A673 (cell line): ENCODE measurements around the gene CPLX4. TPM values are rescaled to one million over a fixed set of nuclear protein-coding genes. Genes with fewer than 3 reads are reported as not detected.
A peak's percentile ranks its signal among the peaks of the same experiment; 100 is the strongest.

Experiments used
- BruUV-seq: library from RNA; stranded (reverse); fragments of 400-500 nt; replicated peaks from 2 replicates; lab custom pipeline; 2021; lab: Mats Ljungman, UMichigan
- CTCF ChIA-PET: fragments of 300-600 bp; sonication (Branson Sonifier 250); formaldehyde crosslinking; loops from one replicate; lab custom pipeline; 2022; ENCODE audit warnings: antibody characterized with exemption; lab: Charles Lee
- POLR2A ChIA-PET: fragments of 300-600 bp; sonication (Branson Sonifier 250); formaldehyde crosslinking; loops from one replicate; lab custom pipeline; 2022; ENCODE audit warnings: antibody characterized with exemption; ENCODE audit not compliant: low non-redundant PET; lab: Charles Lee
- DNase-seq: peaks from one replicate; pipeline ENCODE4 v3.0.0-alpha.2; 2015; ENCODE audit warnings: low spot score
- H3K27ac ChIP-seq: fragments of 200-600 bp; sonication (generic); 2 replicates; pipeline ENCODE4 v1.5.1; 2016; ENCODE audit warnings: mixed run types, low read depth, mild to moderate bottlenecking, mixed read lengths, antibody characterized with exemption, low read length; ENCODE audit not compliant: poor library complexity, severe bottlenecking
- H3K27me3 ChIP-seq: fragments of 200-600 bp; sonication (generic); replicated peaks from 2 replicates; pipeline ENCODE4 v1.6.1; 2017; ENCODE audit warnings: mixed run types, low read depth, mild to moderate bottlenecking, mixed read lengths, antibody characterized with exemption, low read length; ENCODE audit not compliant: insufficient read depth, poor library complexity
- H3K36me3 ChIP-seq: fragments of 200-600 bp; sonication (generic); 2 replicates; pipeline ENCODE4 v1.6.1; 2016; ENCODE audit warnings: mixed run types, mild to moderate bottlenecking, mixed read lengths, antibody characterized with exemption, low read length; ENCODE audit not compliant: insufficient read depth, poor library complexity, severe bottlenecking
- H3K4me1 ChIP-seq: fragments of 200-600 bp; sonication (generic); 2 replicates; pipeline ENCODE4 v1.6.1; 2017; ENCODE audit warnings: mixed run types, mild to moderate bottlenecking, mixed read lengths, antibody characterized with exemption, low read length; ENCODE audit not compliant: insufficient read depth, poor library complexity, severe bottlenecking
- H3K4me3 ChIP-seq: fragments of 200-600 bp; sonication (generic); 2 replicates; pipeline ENCODE4 v1.5.1; 2016; ENCODE audit warnings: low read depth, mixed run types, mild to moderate bottlenecking, mixed read lengths, low read length; ENCODE audit not compliant: poor library complexity, severe bottlenecking
- H3K9me3 ChIP-seq: fragments of 200-600 bp; sonication (generic); 2 replicates; pipeline ENCODE4 v1.6.1; 2016; ENCODE audit warnings: mixed run types, low read depth, mild to moderate bottlenecking, mixed read lengths, antibody characterized with exemption, low read length; ENCODE audit not compliant: poor library complexity, severe bottlenecking
- EZH2 ChIP-seq: fragments of 200-600 bp; sonication (generic); IDR thresholded peaks from 2 replicates; pipeline ENCODE4 v1.6.1; 2017; ENCODE audit warnings: borderline replicate concordance, low read depth, mild to moderate bottlenecking, mixed read lengths, antibody characterized with exemption, low read length; ENCODE audit not compliant: poor library complexity, severe bottlenecking
- intact Hi-C: fragments of 100-400 bp; cut with micrococcal nuclease; formaldehyde crosslinking; loops from one replicate; pipeline ENCODE4 v1.10.0; 2022; ENCODE audit not compliant: unreplicated experiment
- total RNA-seq: library from RNA; stranded (reverse); gene quantifications from 2 replicates; pipeline ENCODE4 v1.2.3, GENCODE V29; 2021
- TF ChIP-seq, protein P1 (sequence below): fragments of 300-800, 200-600 bp; sonication (generic); conservative IDR thresholded peaks from 2 replicates; pipeline ENCODE4 v1.5.1; 2017; ENCODE audit warnings: low read depth, mild to moderate bottlenecking, antibody characterized with exemption, low read length, moderate library complexity, mixed read lengths

CPLX4 gene
- total RNA-seq, 1 experiment from 2014 or later = not detected

DNA sequence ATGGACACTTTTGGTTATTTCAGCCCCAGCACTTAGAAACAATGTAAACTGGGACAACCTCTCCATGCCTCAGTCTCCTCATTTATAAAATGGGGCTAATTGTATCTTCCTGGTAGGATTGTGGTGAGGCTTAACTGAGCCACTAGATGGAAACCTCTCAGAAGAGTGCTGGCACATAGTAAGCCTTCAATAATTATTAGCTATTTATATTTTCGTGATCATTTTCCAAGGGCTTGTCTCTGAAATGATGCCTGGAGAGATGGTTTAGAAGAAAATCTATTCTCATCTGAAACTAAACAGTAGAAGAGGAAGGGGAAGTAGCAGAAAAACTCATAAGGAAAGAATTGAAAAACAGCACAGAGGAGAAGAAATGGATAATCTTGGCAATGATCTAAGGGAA lies 52.0 kb downstream of the CPLX4 start:
- ChIA-PET CTCF (interaction anchor here (1.2 kb wide), 1 partner anchor 136 kb away, joined by 3 read pairs; no protein-coding TSS in a partner anchor), POLR2A (no interaction called here)
- BruUV-seq = no TSS peak
- DNase-seq = no peak
- H3K4me1 ChIP-seq = peaks cover 55% of the 10 kb centered on the region
- no peaks in the 10 kb centered on the region for H3K9me3 ChIP-seq
- no peak overlapping the region for H3K27ac ChIP-seq
- H3K36me3 ChIP-seq = peaks cover 5% of the 10 kb centered on the region
- TF ChIP-seq, protein P1, sequence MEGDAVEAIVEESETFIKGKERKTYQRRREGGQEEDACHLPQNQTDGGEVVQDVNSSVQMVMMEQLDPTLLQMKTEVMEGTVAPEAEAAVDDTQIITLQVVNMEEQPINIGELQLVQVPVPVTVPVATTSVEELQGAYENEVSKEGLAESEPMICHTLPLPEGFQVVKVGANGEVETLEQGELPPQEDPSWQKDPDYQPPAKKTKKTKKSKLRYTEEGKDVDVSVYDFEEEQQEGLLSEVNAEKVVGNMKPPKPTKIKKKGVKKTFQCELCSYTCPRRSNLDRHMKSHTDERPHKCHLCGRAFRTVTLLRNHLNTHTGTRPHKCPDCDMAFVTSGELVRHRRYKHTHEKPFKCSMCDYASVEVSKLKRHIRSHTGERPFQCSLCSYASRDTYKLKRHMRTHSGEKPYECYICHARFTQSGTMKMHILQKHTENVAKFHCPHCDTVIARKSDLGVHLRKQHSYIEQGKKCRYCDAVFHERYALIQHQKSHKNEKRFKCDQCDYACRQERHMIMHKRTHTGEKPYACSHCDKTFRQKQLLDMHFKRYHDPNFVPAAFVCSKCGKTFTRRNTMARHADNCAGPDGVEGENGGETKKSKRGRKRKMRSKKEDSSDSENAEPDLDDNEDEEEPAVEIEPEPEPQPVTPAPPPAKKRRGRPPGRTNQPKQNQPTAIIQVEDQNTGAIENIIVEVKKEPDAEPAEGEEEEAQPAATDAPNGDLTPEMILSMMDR = peak; percentile 21; the same call in 1 of the 2 replicates
- no peak for TF ChIP-seq EZH2
- intact Hi-C loops = no loop called here
- peaks cover 10% of the 10 kb centered on the region for H3K27me3 ChIP-seq
- no peak overlapping the region for H3K4me3 ChIP-seq

DNA sequence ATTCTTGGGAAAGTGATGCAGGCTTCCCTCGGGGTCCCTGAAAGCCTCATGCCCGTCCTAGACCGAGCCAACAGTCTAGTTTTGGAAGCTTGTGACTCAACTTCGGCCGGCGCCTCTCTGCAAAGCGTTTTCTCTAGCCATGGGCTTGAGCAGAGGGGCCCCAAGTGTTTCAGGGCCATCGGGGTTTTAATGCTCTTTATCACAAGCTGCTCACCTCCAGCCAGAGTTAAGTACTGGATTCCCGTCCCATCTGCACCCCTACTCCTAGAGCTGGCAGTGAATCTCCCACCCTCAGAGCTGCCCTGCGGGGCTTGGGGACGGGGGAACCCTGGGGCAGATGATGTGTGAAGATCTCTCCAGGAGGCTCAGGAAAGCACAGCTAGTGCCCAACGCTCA lies 52.5 kb downstream of the CPLX4 start:
- no peak for TF ChIP-seq EZH2
- TF ChIP-seq, protein P1 = no peak
- intact Hi-C loops = no loop called here
- Histone ChIP-seq H3K36me3 (peaks cover 5% of the 10 kb centered on the region), H3K9me3 (no peaks in the 10 kb centered on the region), H3K4me1 (peaks cover 52% of the 10 kb centered on the region), H3K27me3 (peaks cover 10% of the 10 kb centered on the region), H3K27ac (no peak overlapping the region), H3K4me3 (peak overlapping the region; percentile 62)
- ChIA-PET CTCF (no interaction called here), POLR2A (no interaction called here)
- DNase-seq = no peak
- no TSS peak for BruUV-seq

DNA sequence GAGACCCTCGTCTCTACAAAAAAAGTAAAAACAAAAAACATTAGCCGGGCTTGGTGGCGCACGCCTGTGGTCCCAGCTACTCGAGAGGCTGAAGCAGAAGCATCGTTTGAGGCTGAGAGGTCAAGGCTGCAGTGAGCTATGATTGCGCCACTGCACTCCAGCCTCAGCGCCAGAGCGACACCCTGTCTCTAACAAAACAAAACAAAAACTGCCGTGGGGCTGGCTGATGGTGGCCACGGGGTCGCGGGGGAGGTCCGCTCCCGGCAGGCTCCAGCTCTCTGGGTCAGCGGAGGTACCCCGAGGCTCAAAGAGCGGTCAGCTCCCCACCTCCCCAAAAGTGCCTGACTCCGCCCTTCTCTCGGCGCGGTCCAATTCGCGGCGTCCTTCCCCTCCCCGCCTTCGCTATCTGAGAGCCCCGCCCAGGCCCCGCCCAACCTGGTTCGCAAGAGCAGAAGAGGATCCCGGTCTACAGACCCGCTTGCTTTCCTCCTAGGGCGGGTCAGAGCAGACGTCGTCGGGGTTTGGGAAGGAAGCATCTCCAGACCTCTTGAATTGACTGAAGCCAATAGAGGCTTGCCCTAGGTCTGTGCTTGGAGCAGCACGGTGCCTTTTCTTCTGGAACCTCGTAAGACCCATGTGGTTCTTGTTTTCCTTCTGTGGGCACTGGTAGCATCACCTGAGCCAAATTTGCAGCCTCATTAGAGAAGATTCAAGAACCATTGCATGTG lies 53.0 kb downstream of the CPLX4 start:
- Histone ChIP-seq H3K4me1 (peaks cover 46% of the 10 kb centered on the region), H3K27ac (no peak overlapping the region), H3K4me3 (peak overlapping the region; percentile 62), H3K36me3 (peaks cover 5% of the 10 kb centered on the region), H3K9me3 (no peaks in the 10 kb centered on the region), H3K27me3 (peaks cover 10% of the 10 kb centered on the region)
- CTCF ChIA-PET = interaction anchor here (0.8 to 1.0 kb wide), 2 partner anchors 16 to 137 kb away, joined by 3 to 4 read pairs; no protein-coding TSS in a partner anchor
- TF ChIP-seq, protein P1 = no peak
- no peak for TF ChIP-seq EZH2
- BruUV-seq = no TSS peak
- intact Hi-C loops = no loop called here
- POLR2A ChIA-PET = no interaction called here
- peak; percentile 92 for DNase-seq
